ENCODE data around the gene CR1L.

DNA sequence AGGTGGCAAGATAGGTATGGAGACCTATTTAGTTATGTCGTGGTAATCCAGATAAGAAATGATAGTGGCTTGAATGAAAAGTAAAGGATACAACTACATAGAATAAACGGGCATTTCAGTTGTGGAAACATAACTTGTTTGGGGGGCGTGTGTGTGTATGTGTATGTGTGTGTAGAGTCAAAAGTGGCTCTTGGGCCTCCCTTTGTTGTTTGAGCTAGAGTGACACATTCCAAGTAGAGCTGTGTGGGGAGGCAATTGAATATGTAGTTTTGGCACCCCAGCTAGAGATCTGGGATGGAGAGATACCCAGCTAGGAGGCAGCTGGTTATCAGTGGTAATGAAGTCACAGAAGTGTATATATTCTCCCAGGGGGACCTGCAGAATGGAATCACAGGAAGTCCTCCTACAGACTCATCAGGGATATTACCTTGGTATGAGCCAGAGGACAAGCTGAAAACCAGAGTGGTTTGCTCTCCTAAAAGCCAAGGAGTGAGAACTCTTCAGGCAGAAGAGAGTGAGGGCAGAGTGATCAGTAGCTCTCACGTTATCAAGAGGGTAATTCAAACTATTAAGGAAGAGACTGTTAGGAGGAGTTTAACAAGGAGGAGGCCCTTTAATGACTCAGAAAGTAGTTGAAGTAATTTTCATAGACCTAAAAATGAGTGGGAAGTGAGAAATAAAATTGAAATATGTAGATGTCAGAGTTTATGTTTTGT, 5.1 kb downstream of the CR1L start:
- TF ChIP-seq CEBPB (IDR thresholded peaks at IDR 0.05) (no peak), CREB1 (IDR thresholded peaks at IDR 0.05; ENCODE audit: low read depth) (no peak), ZBTB7A (IDR thresholded peaks at IDR 0.05; ENCODE audit: low read depth) (no peak), TCF12 (IDR thresholded peaks at IDR 0.05; ENCODE audit: low read depth) (no peak), MAX (IDR thresholded peaks at IDR 0.05) (no peak), RAD21 (IDR thresholded peaks at IDR 0.05; ENCODE audit: low read depth) (no peak), TAF1 (IDR thresholded peaks at IDR 0.05; ENCODE audit: low read depth) (no peak), YY1 (IDR thresholded peaks at IDR 0.05; ENCODE audit: low read depth) (no peak)
